GM19438 (cell line): ENCODE data around the gene PDE4B.
"Not testable (repeated sequence)": the region's sequence is repeated elsewhere in the genome, so short reads cannot be mapped to it uniquely, and the experiment has no call there.

Experiments used
- ATAC-seq: cut with Tn5 transposase; IDR thresholded peaks from one replicate; pipeline ENCODE4 v1.9.1; 2021; ENCODE audit warnings: low read depth; ENCODE audit not compliant: unreplicated experiment

PDE4B gene

DNA sequence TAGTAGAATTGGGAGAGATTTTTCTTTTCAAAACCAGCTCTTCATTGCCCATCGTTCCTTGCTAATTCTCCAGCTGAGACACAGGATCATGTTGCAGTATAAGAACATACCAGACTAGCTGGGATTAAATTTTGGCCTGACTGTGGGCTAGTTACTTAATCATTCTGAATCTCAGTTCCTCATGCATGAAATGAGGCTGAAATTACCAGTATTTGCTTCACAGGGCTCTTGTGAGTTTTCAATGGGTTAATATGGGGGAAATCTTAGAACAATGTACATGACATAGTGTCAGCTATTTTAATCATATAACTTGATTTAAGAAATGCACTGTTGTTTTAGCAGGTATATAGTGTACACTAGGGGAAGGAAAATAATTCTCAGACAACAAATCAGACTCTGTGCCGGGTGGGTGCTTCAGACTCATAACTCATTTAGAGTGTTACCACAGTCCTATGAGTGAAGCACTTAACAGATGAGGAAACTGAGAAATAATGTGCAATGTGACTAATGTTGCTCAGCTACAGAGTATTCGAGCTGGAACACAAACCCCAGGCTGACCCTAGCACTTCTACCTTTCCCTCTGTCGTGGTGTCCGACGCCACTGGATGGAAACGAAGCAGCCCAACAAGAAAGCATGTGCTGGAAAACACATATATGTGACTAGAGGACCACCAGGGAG is 603.7 kb downstream of the PDE4B start:
- ATAC-seq = peak; percentile 42

DNA sequence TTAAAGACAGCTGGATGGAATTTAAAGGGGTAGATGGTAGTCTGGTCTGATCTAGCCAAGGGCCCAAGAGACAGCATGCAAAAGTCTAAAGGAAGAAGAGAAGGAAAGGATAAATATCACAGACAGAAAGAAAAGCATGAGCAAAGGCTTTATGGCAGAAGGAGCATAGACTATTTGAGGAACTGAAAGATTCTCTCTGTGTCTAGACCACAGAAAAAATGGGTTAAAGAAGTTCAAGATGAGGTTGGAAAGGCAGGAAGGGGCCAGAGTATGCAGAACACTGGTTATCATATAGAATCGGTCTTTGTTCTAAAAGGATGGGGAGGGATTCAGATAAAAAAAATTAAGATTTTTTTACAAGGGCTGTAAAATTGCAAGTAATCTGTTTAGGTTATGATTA is 604.5 kb downstream of the PDE4B start:
- peak; percentile 27 for ATAC-seq

DNA sequence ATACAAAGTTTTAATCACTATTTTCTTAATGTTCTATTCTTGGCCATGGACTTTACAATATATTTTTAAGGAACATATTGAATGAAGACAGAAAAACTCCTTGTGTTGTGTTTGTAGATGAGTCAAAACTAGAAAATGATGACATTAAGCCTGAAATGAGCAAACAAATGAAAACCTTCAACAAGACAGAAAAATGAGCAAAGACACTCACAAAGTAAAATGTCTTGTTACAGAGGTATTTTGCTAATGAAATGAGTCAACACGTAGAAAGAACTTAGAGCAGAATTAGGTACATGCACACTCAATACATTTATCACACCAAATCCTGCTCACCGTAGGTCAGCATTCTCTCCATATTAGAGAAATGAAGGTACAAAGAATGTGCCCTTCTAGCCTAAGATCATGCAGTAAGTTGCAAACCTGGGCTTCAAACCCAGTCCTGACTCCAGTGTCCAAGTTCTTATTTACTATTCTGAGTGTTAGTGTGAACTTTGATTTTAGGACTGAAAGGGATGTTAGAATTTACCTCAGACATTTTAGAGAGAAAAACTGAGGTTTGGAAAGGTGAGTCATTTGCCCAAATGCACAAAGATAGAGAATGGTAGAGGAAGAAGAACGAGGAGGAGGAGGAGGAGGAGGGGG is 607.3 kb downstream of the PDE4B start:
- ATAC-seq = no peak

DNA sequence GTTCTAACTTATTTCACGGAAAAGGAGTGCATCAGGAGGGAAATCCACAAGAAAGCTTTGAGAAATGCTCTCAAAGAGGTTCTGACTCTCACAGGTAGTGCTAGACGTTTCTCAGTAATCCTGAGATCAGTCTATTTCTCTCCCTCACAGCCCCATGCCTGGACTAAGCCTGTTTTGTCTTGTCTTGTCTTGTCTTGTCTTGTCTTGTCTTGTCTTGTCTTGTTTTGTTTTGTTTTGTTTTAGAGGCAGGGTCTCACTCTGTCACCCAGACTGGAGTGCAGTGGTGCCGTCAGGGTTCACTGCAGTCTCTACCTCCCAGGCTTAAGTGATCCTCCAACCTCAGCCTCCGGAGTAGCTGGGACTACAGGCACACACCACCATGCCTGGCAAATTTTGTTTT is 608.0 kb downstream of the PDE4B start:
- ATAC-seq = no peak

DNA sequence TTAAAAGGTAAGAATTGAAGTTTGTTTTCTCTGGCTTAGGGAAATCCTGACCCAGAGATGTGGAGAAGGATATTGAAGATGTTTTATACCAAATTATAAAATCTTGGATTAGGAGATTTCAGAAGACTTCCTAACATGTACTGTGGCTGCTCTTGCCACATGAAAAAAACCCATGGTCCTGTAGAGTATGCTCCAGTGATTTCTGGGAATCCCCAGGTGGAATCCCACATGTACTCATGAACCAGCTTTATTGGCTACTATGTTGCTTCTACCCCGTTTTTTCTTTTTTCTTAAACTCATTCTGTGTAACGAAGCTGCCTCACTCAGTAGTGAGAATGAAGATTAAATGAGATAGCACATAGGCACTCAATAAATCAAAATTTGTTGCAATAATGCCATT is 608.5 kb downstream of the PDE4B start:
- ATAC-seq = no peak

DNA sequence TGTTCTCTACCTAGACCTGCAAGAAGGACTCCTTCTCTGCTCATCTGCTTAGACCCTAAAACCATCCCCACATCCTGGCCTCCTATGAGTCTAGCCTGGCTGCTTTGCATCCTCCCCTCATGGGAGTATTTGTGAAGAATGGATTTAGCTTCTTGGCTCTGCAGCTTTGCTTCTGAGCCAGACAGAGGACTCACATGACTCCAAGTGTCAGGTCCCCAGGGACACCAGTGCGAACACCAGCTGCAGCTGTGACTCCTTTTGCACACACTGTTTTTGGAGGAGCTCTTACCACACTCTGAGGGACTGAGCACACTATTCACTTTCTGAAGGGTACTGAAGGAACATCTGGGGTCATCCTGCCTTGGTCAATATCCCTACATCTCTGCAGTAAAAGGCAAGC is 609.5 kb downstream of the PDE4B start:
- ATAC-seq = peak; percentile 81

DNA sequence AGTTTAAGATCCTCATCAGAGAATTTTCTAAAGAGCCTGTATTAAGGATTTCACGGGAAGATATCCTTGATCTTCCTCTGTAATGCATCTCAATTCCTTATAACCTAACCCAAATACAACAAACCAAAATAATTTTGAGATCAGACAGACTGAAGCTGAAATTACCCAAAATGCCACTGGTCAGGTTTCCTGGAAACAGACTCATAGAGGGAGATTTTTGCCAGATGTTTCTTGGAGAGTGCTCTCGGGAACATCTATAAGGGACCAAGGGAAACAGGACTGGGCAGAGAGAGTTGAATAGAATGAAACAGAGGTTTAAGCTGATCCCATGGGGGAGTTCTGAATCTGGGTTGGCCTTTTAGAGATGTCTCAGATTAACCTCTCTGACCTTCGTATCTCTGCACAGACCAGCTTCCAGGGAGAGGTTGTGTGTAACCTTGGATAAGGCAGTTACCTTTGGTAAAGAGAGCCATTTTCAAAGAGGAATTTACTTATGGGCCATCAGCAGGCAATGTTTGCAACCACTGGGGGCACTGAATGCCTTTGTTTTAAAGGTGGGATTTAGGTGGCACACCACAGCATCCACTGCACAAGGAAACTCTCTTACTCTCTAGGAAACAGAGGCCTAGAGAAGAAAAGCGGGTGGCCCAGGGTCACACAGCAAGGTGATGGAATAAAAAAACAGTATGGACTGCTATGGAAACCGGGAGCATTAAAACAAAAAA is 610.5 kb downstream of the PDE4B start:
- ATAC-seq = no peak

DNA sequence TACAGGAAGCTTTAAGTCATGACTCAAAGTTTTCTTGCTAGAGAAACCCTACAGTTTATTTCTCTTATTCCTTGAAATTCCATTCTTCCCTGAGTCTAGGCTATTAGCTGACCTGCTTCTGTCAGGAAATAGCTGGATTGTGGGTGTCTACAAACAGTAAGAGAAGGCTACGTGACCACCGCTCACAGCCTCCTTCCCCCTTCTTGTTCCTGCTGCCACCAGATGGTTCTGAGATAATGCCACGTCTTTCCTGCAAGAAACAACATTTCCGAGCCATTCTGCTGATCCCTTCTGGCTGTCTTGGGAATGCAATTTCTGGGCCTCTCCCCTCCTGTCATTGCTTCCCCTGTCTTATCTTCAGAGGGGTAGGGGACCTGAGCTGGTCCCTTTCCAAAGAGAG is 612.4 kb downstream of the PDE4B start:
- ATAC-seq = no peak

DNA sequence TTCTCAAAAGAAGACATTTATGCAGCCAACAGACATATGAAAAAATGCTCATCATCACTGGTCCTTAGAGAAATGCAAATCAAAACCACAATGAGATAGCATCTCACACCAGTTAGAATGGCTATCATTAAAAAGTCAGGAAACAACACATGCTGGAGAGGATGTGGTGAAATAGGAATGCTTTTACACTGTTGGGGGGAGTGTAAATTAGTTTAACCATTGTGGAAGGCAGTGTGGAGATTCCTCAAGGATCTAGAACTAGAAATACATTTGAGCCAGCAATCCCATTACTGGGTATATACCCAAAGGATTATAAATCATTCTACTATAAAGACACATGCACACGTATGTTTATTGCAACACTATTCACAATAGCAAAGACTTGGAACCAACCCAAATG is 618.8 kb downstream of the PDE4B start:
- ATAC-seq = not testable (repeated sequence)

DNA sequence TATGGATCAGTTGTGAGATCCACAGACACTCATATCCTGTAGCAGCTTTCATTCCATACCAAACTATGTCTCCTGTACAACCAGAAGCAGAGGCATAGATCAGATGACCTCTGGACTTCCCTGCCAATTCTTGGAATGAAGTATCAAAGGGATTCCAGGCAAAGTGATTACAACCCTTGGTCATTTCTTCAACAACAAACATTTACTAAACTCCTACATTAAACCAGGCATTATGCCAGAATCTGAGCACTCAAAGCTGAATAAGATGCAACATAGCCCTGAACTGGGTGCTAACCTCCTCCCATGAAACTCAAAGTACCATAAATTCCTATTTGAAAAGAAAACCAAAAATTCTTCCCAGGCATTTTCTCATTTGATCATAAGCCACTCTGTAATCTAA is 620.0 kb downstream of the PDE4B start:
- ATAC-seq = no peak

DNA sequence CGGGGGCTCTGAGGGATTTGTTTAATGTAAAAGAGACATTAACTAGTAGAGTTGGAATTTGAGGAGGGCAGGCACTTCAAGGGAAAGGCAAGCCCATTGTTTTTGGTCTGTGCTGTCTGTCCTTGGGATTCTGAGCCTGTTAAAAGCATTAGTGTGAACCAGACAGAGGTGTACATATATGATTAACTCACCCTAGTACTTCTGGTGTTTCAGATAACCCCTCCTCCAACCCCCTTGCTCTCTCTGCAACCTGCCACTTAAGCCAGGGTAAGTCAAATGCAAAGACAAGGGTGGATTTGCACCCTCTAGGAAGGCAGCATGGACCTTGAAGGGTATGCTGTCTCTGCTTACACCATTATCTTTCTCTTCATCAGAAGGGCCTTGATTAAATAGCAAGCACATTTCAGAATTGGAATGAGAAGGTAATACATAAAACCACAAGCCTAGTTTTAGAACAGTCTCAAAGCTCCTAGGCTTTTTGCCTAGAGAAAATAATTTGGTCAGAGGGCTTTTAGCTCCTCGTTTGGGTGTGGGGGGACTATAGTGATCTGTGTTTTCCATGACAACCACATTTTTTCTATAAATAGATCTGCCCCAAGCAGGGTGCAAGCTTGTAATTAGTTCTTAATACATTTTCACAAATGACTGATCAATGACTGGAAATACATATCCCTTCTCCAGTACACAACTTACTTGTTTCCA is 620.6 kb downstream of the PDE4B start:
- ATAC-seq = peak; percentile 87

DNA sequence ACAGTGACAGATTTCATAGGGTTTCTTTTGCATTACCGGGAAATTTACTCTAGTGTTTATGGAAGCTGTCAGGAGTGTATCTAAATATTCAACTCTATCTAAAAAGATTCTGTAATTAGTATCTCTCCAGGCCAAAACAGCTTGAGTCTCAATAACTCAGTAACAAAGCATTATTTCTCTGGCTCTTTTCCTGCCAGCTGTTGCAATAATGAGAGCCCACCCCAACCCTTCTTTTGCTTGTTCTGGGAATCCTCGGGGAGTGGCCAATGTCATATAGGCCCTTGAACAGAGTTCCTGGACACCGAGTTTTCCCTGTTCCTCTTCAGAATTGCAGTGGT is 621.1 kb downstream of the PDE4B start:
- no peak for ATAC-seq

DNA sequence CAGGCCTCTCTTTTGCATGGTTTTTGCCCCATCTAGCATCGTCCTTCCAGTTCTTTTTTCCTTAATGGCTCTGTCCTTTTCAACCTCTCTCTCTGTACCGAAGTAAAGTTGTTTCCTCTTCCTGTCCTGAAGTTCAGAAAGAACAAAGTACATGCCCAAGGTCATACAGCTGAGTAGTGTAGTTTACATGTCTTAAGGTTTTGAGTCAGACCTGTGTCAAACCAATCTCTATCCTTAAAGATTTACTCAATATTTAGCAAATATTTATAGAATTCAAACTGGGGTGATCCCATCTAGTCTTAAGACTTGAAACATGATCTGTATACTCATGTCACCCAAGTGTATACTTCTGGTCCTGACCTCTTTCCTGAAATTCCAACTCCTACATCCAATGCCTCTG is 622.6 kb downstream of the PDE4B start:
- ATAC-seq = no peak

DNA sequence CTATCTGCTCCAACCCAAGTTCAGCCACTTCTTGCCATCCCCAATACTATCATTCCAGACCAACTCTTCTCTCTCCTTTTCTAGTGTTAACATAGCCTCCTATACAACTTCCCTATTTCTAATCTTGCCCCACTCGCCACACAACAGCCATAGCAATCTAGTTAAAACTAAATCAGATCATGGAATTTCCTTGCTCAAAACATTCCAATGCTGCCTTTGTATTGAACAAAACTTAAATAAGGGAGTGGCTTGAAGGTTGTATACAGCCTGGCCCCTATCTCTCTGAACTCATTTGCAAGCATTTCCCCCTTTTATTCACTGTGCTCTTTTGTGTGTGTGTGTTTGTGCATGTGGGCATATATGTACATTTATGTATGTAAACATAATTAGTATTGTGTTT is 623.2 kb downstream of the PDE4B start:
- no peak for ATAC-seq

DNA sequence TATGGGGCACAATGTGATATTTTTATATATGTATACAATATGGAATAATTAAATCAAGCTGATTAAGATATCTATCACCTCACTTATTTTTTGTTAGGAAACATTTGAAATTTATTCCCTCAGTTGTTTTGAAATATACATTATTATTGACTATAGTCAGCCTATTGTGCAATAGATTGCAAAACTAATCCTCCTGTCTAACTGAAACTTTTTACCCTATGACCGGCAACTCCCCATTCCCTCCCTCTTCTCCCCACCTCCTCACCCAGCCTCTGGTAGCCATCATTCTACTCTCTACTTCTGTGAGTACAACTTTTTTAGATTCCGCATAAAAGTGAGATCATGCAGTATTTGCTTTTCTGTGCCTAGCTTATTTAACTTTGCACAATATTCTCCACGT is 623.6 kb downstream of the PDE4B start:
- ATAC-seq = no peak

DNA sequence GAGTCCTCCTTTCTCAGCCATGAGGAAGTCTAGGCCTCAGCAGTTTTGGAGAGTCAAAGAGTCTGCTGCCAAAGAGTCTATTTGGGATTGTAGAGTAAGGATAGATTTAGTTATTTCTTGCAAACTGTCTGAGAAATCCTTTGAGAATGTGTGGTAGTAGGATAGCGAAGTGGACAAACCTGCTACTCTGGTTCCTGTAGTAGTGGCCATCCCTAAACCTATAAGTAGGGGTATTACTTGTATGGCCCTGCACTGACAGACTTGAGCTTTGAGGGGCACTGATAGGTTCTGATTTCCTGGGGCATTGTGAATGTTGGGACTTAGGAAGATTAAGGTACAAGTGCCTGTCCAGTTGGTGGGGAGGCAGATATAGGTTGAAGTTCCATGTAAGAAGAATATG is 625.3 kb downstream of the PDE4B start:
- no peak for ATAC-seq

DNA sequence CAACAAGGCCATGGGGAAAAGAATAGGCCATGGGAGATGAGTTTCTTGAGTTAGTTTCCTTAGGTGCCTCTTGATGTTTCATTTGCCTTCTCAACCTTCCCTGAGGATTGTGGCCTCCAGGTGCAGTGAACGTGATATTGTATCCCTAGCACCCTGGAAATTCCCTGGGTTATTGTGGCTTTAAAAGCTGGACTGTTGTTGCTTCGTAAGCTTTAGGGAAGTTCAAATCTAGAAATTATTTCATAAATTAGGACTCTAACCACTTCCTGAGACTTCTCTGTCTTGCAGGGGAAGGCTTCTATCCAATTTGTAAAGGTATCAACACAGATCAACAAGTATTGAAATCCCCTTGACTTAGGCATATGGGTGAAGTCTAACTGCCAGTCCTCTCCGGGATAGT is 627.5 kb downstream of the PDE4B start:
- not testable (repeated sequence) for ATAC-seq

DNA sequence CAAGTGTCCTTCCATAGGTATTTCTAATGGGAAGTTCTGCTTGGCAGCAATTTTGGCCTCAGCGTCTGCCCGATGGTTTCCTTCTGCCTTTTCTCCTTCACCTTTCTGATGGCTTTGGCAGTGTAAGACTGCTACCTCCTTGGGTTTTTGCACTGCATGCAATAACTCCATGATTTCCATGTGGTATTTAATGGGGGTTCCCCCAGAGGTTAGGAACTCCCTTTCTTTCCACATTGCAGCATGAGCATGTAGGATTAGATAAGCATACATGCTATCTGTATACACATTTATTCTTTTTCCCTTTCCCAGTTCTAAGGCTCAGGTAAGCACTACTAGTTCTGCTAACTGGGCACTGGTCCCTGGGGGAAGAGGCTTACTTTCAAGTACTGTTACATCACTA is 628.2 kb downstream of the PDE4B start:
- ATAC-seq = not testable (repeated sequence)

DNA sequence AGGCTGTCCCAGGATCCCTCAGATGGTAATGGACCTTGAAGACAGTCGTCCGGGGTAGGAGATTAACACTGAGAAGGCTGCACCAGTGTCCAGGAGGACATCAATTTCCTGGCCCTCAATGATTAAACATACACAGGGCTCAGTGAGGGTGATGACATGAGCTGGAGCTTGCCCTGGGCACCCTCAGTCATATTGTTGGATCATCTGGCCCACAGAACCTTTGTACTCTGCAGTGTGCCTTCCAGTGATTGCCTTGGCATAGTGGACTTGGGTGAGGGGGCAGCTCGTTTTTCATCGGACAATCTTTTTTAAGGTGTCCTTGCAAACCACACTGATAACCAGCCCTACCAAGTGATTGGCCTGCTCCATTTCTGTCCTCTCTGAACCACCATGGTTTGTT is 630.1 kb downstream of the PDE4B start:
- no peak for ATAC-seq
